HG03521 (cell line): ENCODE data around the gene FBXO45.
"Not testable (repeated sequence)": the region's sequence is repeated elsewhere in the genome, so short reads cannot be mapped to it uniquely, and the experiment has no call there.

Experiments
- ATAC-seq: cut with Tn5 transposase; IDR thresholded peaks from one replicate; pipeline ENCODE4 v1.9.1; 2021; ENCODE audit warnings: mild to moderate bottlenecking, moderate library complexity; ENCODE audit not compliant: unreplicated experiment

Gene FBXO45

GRCh38 chr3:196568246-196569002 lies at the start of gene FBXO45, which contains the start of gene WDR53:
TSS of gene FBXO45 (plus strand) at chr3:196568660. CDS start at chr3:196568985, 325 bp downstream.
TSS of gene WDR53 (minus strand) at chr3:196568554. CDS start at chr3:196561475, 7,079 bp downstream.
- peak; percentile 92 for ATAC-seq

GRCh38 chr3:196518966-196519717 lies 49.3 kb upstream of the FBXO45 start:
- ATAC-seq: no peak

- ATAC-seq: no peak
Observed at GRCh38 chr3:196519718-196520082, 48.8 kb upstream of the FBXO45 start.

GRCh38 chr3:196521291-196521690 lies 47.2 kb upstream of the FBXO45 start:
- ATAC-seq: not testable (repeated sequence)

GRCh38 chr3:196523841-196524240 lies 44.6 kb upstream of the FBXO45 start:
- no peak for ATAC-seq

GRCh38 chr3:196524527-196524926 lies 43.9 kb upstream of the FBXO45 start:
- no peak for ATAC-seq

GRCh38 chr3:196525141-196525540 lies 43.3 kb upstream of the FBXO45 start:
- no peak for ATAC-seq

GRCh38 chr3:196528639-196529233 lies 39.7 kb upstream of the FBXO45 start:
- peak; percentile 87 for ATAC-seq

- ATAC-seq: no peak
Observed at GRCh38 chr3:196531418-196531817, 37.0 kb upstream of the FBXO45 start.

- ATAC-seq: no peak
Observed at GRCh38 chr3:196533260-196533681, 35.2 kb upstream of the FBXO45 start.

- no peak for ATAC-seq
Observed at GRCh38 chr3:196537319-196537984, 31.0 kb upstream of the FBXO45 start.

GRCh38 chr3:196541684-196542445 lies 26.6 kb upstream of the FBXO45 start:
- ATAC-seq: no peak

GRCh38 chr3:196544491-196544992 lies 23.9 kb upstream of the FBXO45 start:
- no peak for ATAC-seq

GRCh38 chr3:196546537-196546936 lies 21.9 kb upstream of the FBXO45 start:
- ATAC-seq: no peak

- no peak for ATAC-seq
Observed at GRCh38 chr3:196547067-196547466, 21.4 kb upstream of the FBXO45 start.

- ATAC-seq: not testable (repeated sequence)
Observed at GRCh38 chr3:196549312-196549711, 19.1 kb upstream of the FBXO45 start.

- not testable (repeated sequence) for ATAC-seq
Observed at GRCh38 chr3:196550172-196550571, 18.3 kb upstream of the FBXO45 start.

GRCh38 chr3:196552253-196552652 lies 16.2 kb upstream of the FBXO45 start:
- no peak for ATAC-seq

- no peak for ATAC-seq
Observed at GRCh38 chr3:196553551-196553950, 14.9 kb upstream of the FBXO45 start.

GRCh38 chr3:196554205-196554604 lies 14.3 kb upstream of the FBXO45 start:
- no peak for ATAC-seq
